OCI-LY3 (cell line): ENCODE data around the gene PRSS58.

Experiments
- H2AFZ ChIP-seq: fragments of 200-600, 300-600 bp; shearing (Covaris generic); 2 replicates; pipeline ENCODE4 v1.6.0; 2014; ENCODE audit warnings: antibody characterized with exemption, low read depth, low read length
- H3K27ac ChIP-seq: fragments of 200-600, 300-600 bp; sonication (generic); 2 replicates; pipeline ENCODE4 v1.5.1; 2014; ENCODE audit warnings: mild to moderate bottlenecking, low read length, moderate library complexity, mixed read lengths
- H3K27me3 ChIP-seq: fragments of 200-600, 300-600 bp; sonication (generic); 2 replicates; pipeline ENCODE4 v1.6.1; 2014; ENCODE audit warnings: low read depth, low read length, mixed read lengths
- H3K36me3 ChIP-seq: fragments of 200-600, 300-600 bp; sonication (generic); replicated peaks from 2 replicates; pipeline ENCODE3; 2014; ENCODE audit warnings: low read depth, low read length, mixed read lengths
- H3K4me1 ChIP-seq: fragments of 300-600, 200-600 bp; sonication (generic); 2 replicates; pipeline ENCODE4 v1.6.1; 2014; ENCODE audit warnings: low read length, mixed read lengths
- H3K4me2 ChIP-seq: fragments of 200-600, 300-600 bp; sonication (generic); 2 replicates; pipeline ENCODE4 v1.6.1; 2014; ENCODE audit warnings: low read length, mixed read lengths
- H3K4me3 ChIP-seq: fragments of 300-600, 200-600 bp; sonication (generic); 2 replicates; pipeline ENCODE4 v1.5.1; 2014; ENCODE audit warnings: antibody characterized with exemption, mild to moderate bottlenecking, low read length, moderate library complexity
- H3K79me2 ChIP-seq: fragments of 300-600, 200-600 bp; shearing (Covaris generic); 2 replicates; pipeline ENCODE4 v1.6.1; 2014; ENCODE audit warnings: mild to moderate bottlenecking, low read length, mixed read lengths
- H3K9ac ChIP-seq: fragments of 300-600, 200-600 bp; shearing (Covaris generic); 2 replicates; pipeline ENCODE4 v1.6.0; 2014; ENCODE audit warnings: mild to moderate bottlenecking, low read length, moderate library complexity
- H3K9me3 ChIP-seq: fragments of 200-600, 300-600 bp; shearing (Covaris generic); 2 replicates; pipeline ENCODE4 v1.6.1; 2014; ENCODE audit warnings: low read length, mixed read lengths; ENCODE audit not compliant: insufficient read depth
- H4K20me1 ChIP-seq: fragments of 200-600, 300-600 bp; sonication (generic); 2 replicates; pipeline ENCODE4 v1.6.1; 2016; ENCODE audit warnings: low read length, mixed read lengths; ENCODE audit not compliant: insufficient read depth
- EZH2phosphoT487 ChIP-seq: fragments of 200-600 bp; shearing (Covaris generic); IDR thresholded peaks from 2 replicates; pipeline ENCODE4 v1.6.1; 2018; ENCODE audit warnings: antibody characterized with exemption, mixed run types, low read depth
- TF ChIP-seq, protein P1 (sequence below): fragments of 200-600, 300-600 bp; sonication (generic); IDR thresholded peaks from 2 replicates; pipeline ENCODE4 v1.5.1; 2014; ENCODE audit warnings: antibody characterized with exemption, low read length, low read depth

The PRSS58 gene

DNA sequence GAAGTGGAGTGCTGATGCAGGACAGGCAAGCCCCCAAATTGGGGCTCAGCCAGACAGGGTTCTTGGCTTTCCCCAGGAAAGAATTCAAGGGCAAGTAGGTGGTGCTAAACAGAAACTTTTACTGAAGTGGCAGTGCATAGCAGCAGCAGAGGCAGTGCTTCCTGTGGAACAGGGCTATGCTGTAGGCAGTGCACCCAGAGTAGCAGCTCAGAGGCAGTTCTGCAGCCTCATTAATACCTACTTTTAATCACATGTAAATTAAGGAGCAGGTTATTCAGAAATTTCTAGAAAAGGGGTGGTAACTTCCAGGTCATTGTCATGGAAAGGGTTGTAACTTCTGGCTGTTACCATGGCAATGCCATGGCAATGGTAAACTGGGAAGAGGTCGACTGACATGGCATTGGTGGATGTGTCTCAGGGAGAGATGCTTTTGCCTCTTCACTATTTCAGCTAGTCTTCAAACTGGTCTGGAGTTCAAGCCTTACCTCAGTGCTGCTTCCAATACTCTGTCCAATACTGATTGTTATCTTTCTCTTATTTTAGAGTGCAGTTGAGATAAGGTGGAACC lies 29.2 kb downstream of the PRSS58 start:
- Histone ChIP-seq H3K27ac (no peak overlapping the region), H4K20me1 (no peaks in the 10 kb centered on the region), H2AFZ (no peak overlapping the region), H3K27me3 (peaks cover 30% of the 10 kb centered on the region), H3K9ac (no peak overlapping the region), H3K36me3 (no peaks in the 10 kb centered on the region), H3K4me1 (no peaks in the 10 kb centered on the region), H3K9me3 (no peaks in the 10 kb centered on the region; the same call in 1 of the 2 replicates), H3K4me3 (no peak overlapping the region), H3K4me2 (no peak overlapping the region), H3K79me2 (no peaks in the 10 kb centered on the region)
- TF ChIP-seq, protein P1, sequence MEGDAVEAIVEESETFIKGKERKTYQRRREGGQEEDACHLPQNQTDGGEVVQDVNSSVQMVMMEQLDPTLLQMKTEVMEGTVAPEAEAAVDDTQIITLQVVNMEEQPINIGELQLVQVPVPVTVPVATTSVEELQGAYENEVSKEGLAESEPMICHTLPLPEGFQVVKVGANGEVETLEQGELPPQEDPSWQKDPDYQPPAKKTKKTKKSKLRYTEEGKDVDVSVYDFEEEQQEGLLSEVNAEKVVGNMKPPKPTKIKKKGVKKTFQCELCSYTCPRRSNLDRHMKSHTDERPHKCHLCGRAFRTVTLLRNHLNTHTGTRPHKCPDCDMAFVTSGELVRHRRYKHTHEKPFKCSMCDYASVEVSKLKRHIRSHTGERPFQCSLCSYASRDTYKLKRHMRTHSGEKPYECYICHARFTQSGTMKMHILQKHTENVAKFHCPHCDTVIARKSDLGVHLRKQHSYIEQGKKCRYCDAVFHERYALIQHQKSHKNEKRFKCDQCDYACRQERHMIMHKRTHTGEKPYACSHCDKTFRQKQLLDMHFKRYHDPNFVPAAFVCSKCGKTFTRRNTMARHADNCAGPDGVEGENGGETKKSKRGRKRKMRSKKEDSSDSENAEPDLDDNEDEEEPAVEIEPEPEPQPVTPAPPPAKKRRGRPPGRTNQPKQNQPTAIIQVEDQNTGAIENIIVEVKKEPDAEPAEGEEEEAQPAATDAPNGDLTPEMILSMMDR, result no peak
- TF ChIP-seq EZH2phosphoT487, result no peak
